C4-2B (cell line): ENCODE measurements around the gene PATE2.

Experiments used
- H3K27ac ChIP-seq: fragments of 450-650 bp; 2 replicates; pipeline ENCODE4 v1.5.1; 2017
- CTCF ChIP-seq: fragments of 450-650 bp; conservative IDR thresholded peaks from 2 replicates; pipeline ENCODE4 v1.5.1; 2017; ENCODE audit warnings: mild to moderate bottlenecking
- ZFX ChIP-seq: fragments of 450-650 bp; IDR thresholded peaks from 2 replicates; pipeline ENCODE4 v1.6.1; 2017

The PATE2 gene

GRCh38 chr11:125778728-125779127 lies at the start of gene PATE2:
Gene PATE2, minus strand, starts transcription at chr11:125778828. Its CDS starts 55 bp downstream, at chr11:125778773.
- no peak for TF ChIP-seq ZFX
- no peak for TF ChIP-seq CTCF
- H3K27ac ChIP-seq = no peak within 1 kb of the TSS

- no peak for TF ChIP-seq CTCF
- TF ChIP-seq ZFX = no peak
- no peak overlapping the region for H3K27ac ChIP-seq
Observed at GRCh38 chr11:125807909-125808308, 29.3 kb upstream of the PATE2 start.

GRCh38 chr11:125802387-125802786 lies 23.8 kb upstream of the PATE2 start:
- no peak for TF ChIP-seq CTCF
- TF ChIP-seq ZFX = no peak
- H3K27ac ChIP-seq = no peak overlapping the region

GRCh38 chr11:125799808-125800207 lies 21.2 kb upstream of the PATE2 start:
- TF ChIP-seq ZFX = no peak
- TF ChIP-seq CTCF = no peak

GRCh38 chr11:125797641-125798040 lies 19.0 kb upstream of the PATE2 start:
- H3K27ac ChIP-seq = no peak overlapping the region
- TF ChIP-seq ZFX = no peak
- TF ChIP-seq CTCF = no peak

More at GRCh38 chr11:125799808-125800207, 21.2 kb upstream of the PATE2 start:
- no peak overlapping the region for H3K27ac ChIP-seq

- no peak overlapping the region for H3K27ac ChIP-seq
- TF ChIP-seq CTCF (no peak), ZFX (no peak)
Observed at GRCh38 chr11:125790825-125791224, 12.2 kb upstream of the PATE2 start.

GRCh38 chr11:125787827-125788226 lies 9.2 kb upstream of the PATE2 start, which contains the start of gene PATE3:
Gene PATE3, plus strand, starts transcription at chr11:125788127. Its CDS starts 25 bp downstream, at chr11:125788152.
- no peak within 1 kb of the TSS for H3K27ac ChIP-seq
- TF ChIP-seq CTCF = no peak
- TF ChIP-seq ZFX = no peak
